Ovary (tissue), 3 donors: Measurements from ENCODE around the gene PALLD.

Experiments used
- CTCF ChIP-seq, 3 donors: fragments of 450-650 bp in 2 of 3; fragments of 200-600 bp in 1 of 3; IDR thresholded peaks; one replicate each; pipeline versions ENCODE4 v1.5.1 to v1.8.0; 2016 to 2022; ENCODE audit warnings: antibody characterized with exemption in 3 of 3, mild to moderate bottlenecking in 1 of 3
- EP300 ChIP-seq: sonication (generic); formaldehyde crosslinking; IDR thresholded peaks from one replicate; pipeline ENCODE4 v1.6.1; 2017; ENCODE audit warnings: antibody characterized with exemption
- donor health status: DM: no; HTN: no; CAD: no.

DNA sequence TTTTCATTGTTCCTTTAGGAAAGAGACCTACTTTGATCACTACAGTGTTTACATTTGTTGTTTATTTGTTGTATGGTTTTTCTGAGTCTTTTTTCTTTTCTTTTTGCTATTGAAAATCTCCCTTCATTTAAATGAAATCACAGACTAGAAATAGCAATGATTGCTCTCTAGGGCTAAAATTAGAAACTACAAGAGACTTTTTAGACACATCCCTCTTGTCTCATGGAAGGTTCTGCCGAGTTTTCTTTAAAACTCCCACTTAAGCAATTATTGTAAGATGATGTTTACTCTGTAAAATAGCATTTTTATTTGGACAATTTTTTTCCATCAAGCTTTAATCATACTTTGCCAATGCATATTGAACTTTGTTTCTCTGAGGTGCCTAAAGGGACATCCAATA lies 136.6 kb downstream of the PALLD start:
- TF ChIP-seq CTCF (IDR thresholded peaks at IDR 0.05) (no peak), EP300 (no peak)
